ENCODE measurements around the gene ERCC2. TPM values are rescaled to one million over a fixed set of nuclear protein-coding genes. Genes with fewer than 3 reads are reported as not detected.
"Not testable (repeated sequence)": the region's sequence is repeated elsewhere in the genome, so short reads cannot be mapped to it uniquely, and the experiment has no call there.

Gene ERCC2
- total and polyA plus RNA-seq, 2 donors, result 5.0 to 14.2 TPM

- H3K4me1 ChIP-seq (ENCODE audit: control insufficient read depth in 2 of 2, insufficient read depth in 2 of 2, low read length in 2 of 2), result peaks cover 20 to 35% of the 10 kb centered on the region in 2 donors
- H3K27me3 ChIP-seq (ENCODE audit: control insufficient read depth in 2 of 2, insufficient read depth in 1 of 2, low read length in 1 of 2), result peaks cover 0 to 35% of the 10 kb centered on the region in 2 donors
- no peaks in the 10 kb centered on the region for H3K9me3 ChIP-seq (ENCODE audit: control insufficient read depth in 2 of 2, insufficient read depth in 1 of 2, low read length in 1 of 2)
- H3K4me3 ChIP-seq (ENCODE audit: low read length in 2 of 2), result no peak overlapping the region
- no peaks in the 10 kb centered on the region for H3K36me3 ChIP-seq (ENCODE audit: control insufficient read depth in 2 of 2, insufficient read depth in 2 of 2, low read length in 1 of 2)
- WGBS, result 94% methylated on average over 12 of the region's 12 CpGs
- DNase-seq (ENCODE audit: low read depth in 6 of 9, low spot score in 9 of 9), result no peak
- H3K27ac ChIP-seq (ENCODE audit: low read depth in 1 of 2, low read length in 1 of 2), result no peak overlapping the region
Observed at GRCh38 chr19:45320997-45321775, 49.2 kb downstream of the ERCC2 start.

GRCh38 chr19:45315304-45315703 lies 55.1 kb downstream of the ERCC2 start:
- 73% methylated on average over 21 of the region's 21 CpGs for whole genome bisulfite sequencing

DNA sequence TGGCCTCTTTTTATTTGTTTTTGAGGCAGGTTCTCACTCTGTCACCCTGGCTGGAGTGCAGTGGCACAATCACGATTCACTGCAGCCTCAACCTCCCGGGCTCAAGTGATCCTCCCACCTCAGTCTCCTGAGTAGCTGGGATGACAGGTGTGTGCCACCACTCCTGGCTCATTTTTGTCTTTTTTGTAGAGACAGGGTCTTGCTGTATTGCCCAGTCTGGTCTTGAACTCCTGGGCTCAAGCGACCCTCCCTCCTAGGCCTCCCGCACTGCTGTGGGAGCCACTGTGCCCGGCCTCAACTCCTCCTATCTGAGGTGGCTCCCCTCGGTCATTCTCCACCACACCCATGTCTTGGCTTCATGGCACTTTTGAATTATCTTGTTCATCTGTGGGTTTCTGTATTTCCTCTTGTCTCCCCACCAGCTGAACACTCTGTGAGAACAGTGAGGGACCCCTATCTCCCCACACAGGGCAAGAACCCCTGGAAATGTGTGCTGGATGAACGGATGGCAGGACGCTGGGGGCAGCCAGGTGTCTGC lies 55.6 kb downstream of the ERCC2 start:
- Histone ChIP-seq H3K27ac (ENCODE audit: low read depth in 1 of 2, low read length in 1 of 2) (no peak overlapping the region), H3K36me3 (ENCODE audit: control insufficient read depth in 2 of 2, insufficient read depth in 2 of 2, low read length in 1 of 2) (no peaks in the 10 kb centered on the region), H3K4me3 (ENCODE audit: low read length in 2 of 2) (no peak overlapping the region), H3K4me1 (ENCODE audit: control insufficient read depth in 2 of 2, insufficient read depth in 2 of 2, low read length in 2 of 2) (peaks cover 0 to 5% of the 10 kb centered on the region in 2 donors), H3K9me3 (ENCODE audit: control insufficient read depth in 2 of 2, insufficient read depth in 1 of 2, low read length in 1 of 2) (no peaks in the 10 kb centered on the region), H3K27me3 (ENCODE audit: control insufficient read depth in 2 of 2, insufficient read depth in 1 of 2, low read length in 1 of 2) (peaks cover 0 to 19% of the 10 kb centered on the region in 2 donors)
- DNase-seq (ENCODE audit: low read depth in 6 of 9, low spot score in 9 of 9), result no peak
- WGBS, result 77% methylated on average over 8 of the region's 8 CpGs

More at GRCh38 chr19:45315304-45315703, 55.1 kb downstream of the ERCC2 start:
- Histone ChIP-seq H3K27me3 (ENCODE audit: control insufficient read depth in 2 of 2, insufficient read depth in 1 of 2, low read length in 1 of 2) (peaks cover 0 to 19% of the 10 kb centered on the region in 2 donors), H3K27ac (ENCODE audit: low read depth in 1 of 2, low read length in 1 of 2) (no peak overlapping the region), H3K36me3 (ENCODE audit: control insufficient read depth in 2 of 2, insufficient read depth in 2 of 2, low read length in 1 of 2) (no peaks in the 10 kb centered on the region), H3K4me3 (ENCODE audit: low read length in 2 of 2) (no peak overlapping the region), H3K4me1 (ENCODE audit: control insufficient read depth in 2 of 2, insufficient read depth in 2 of 2, low read length in 2 of 2) (peaks cover 0 to 5% of the 10 kb centered on the region in 2 donors), H3K9me3 (ENCODE audit: control insufficient read depth in 2 of 2, insufficient read depth in 1 of 2, low read length in 1 of 2) (no peaks in the 10 kb centered on the region)
- no peak for DNase-seq (ENCODE audit: low read depth in 6 of 9, low spot score in 9 of 9)

DNA sequence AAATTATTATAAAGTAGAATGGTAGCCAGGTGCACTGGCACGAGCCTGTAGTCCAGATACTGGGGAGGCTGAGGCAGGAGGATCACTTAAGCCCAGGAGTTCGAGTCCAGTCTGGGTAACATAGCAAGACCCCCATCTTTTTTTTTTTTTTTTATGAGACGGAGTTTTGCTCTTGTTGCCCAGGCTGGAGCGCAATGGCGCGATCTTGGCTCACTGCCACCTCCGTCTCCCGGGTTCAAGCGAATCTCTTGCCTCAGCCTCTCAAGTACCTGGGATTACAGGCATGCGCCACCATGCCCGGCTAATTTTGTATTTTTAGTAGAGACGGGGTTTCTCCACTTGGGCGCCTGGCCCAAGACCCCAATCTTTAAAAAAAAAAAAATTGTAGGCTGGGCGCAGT lies 58.1 kb downstream of the ERCC2 start:
- H3K36me3 ChIP-seq (ENCODE audit: control insufficient read depth in 2 of 2, insufficient read depth in 2 of 2, low read length in 1 of 2); H3K27ac ChIP-seq (ENCODE audit: low read depth in 1 of 2, low read length in 1 of 2); DNase-seq (ENCODE audit: low read depth in 6 of 9, low spot score in 9 of 9); H3K4me1 ChIP-seq (ENCODE audit: control insufficient read depth in 2 of 2, insufficient read depth in 2 of 2, low read length in 2 of 2); H3K4me3 ChIP-seq (ENCODE audit: low read length in 2 of 2); H3K9me3 ChIP-seq (ENCODE audit: control insufficient read depth in 2 of 2, insufficient read depth in 1 of 2, low read length in 1 of 2): not testable (repeated sequence)
- WGBS, result 93% methylated on average over 14 of the region's 14 CpGs
- H3K27me3 ChIP-seq (ENCODE audit: control insufficient read depth in 2 of 2, insufficient read depth in 1 of 2, low read length in 1 of 2), result peaks cover 0 to 16% of the 10 kb centered on the region in 2 donors

DNA sequence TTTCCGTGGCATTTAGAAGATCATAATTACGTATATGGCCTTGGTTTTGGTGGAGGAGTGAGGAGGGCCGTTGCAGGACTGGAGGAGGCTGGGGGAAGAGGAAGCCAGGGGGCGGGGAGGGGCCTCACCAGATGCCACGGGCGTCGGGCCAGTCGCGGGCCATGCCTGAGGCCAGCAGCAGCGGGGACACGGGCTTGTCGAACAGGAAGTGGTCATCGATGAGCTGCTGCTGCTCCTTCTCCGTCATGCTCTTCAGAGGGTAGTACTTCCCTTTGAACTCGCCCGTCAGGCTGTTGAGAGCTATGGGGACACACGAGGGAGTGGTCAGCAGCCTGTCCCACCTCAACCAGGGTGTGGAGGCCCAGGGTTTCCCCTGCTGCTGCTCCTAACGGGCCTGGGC lies 58.8 kb downstream of the ERCC2 start:
- peaks cover 0 to 5% of the 10 kb centered on the region in 2 donors for H3K4me1 ChIP-seq (ENCODE audit: control insufficient read depth in 2 of 2, insufficient read depth in 2 of 2, low read length in 2 of 2)
- H3K4me3 ChIP-seq (ENCODE audit: low read length in 2 of 2), result no peak overlapping the region
- DNase-seq (ENCODE audit: low read depth in 6 of 9, low spot score in 9 of 9), result no peak
- no peak overlapping the region for H3K27ac ChIP-seq (ENCODE audit: low read depth in 1 of 2, low read length in 1 of 2)
- WGBS, result 33% methylated on average over 18 of the region's 18 CpGs
- peaks cover 0 to 4% of the 10 kb centered on the region in 2 donors for H3K9me3 ChIP-seq (ENCODE audit: control insufficient read depth in 2 of 2, insufficient read depth in 1 of 2, low read length in 1 of 2)
- no peaks in the 10 kb centered on the region for H3K36me3 ChIP-seq (ENCODE audit: control insufficient read depth in 2 of 2, insufficient read depth in 2 of 2, low read length in 1 of 2)
- peaks cover 0 to 14% of the 10 kb centered on the region in 2 donors for H3K27me3 ChIP-seq (ENCODE audit: control insufficient read depth in 2 of 2, insufficient read depth in 1 of 2, low read length in 1 of 2)

GRCh38 chr19:45309322-45309721 lies 61.1 kb downstream of the ERCC2 start:
- H3K36me3 ChIP-seq (ENCODE audit: control insufficient read depth in 2 of 2, insufficient read depth in 2 of 2, low read length in 1 of 2); H3K4me1 ChIP-seq (ENCODE audit: control insufficient read depth in 2 of 2, insufficient read depth in 2 of 2, low read length in 2 of 2); H3K4me3 ChIP-seq (ENCODE audit: low read length in 2 of 2); H3K27ac ChIP-seq (ENCODE audit: low read depth in 1 of 2, low read length in 1 of 2); H3K27me3 ChIP-seq (ENCODE audit: control insufficient read depth in 2 of 2, insufficient read depth in 1 of 2, low read length in 1 of 2); DNase-seq (ENCODE audit: low read depth in 6 of 9, low spot score in 9 of 9); H3K9me3 ChIP-seq (ENCODE audit: control insufficient read depth in 2 of 2, insufficient read depth in 1 of 2, low read length in 1 of 2): not testable (repeated sequence)
- 98% methylated on average over 8 of the region's 8 CpGs for WGBS

GRCh38 chr19:45307361-45307760 lies 63.0 kb downstream of the ERCC2 start:
- Histone ChIP-seq H3K27me3 (ENCODE audit: control insufficient read depth in 2 of 2, insufficient read depth in 1 of 2, low read length in 1 of 2) (no peaks in the 10 kb centered on the region), H3K36me3 (ENCODE audit: control insufficient read depth in 2 of 2, insufficient read depth in 2 of 2, low read length in 1 of 2) (no peaks in the 10 kb centered on the region), H3K4me3 (ENCODE audit: low read length in 2 of 2) (no peak overlapping the region), H3K27ac (ENCODE audit: low read depth in 1 of 2, low read length in 1 of 2) (no peak overlapping the region), H3K4me1 (ENCODE audit: control insufficient read depth in 2 of 2, insufficient read depth in 2 of 2, low read length in 2 of 2) (no peaks in the 10 kb centered on the region), H3K9me3 (ENCODE audit: control insufficient read depth in 2 of 2, insufficient read depth in 1 of 2, low read length in 1 of 2) (peaks cover 0 to 4% of the 10 kb centered on the region in 2 donors)
- WGBS, result 91% methylated on average over 19 of the region's 19 CpGs
- DNase-seq (ENCODE audit: low read depth in 6 of 9, low spot score in 9 of 9), result no peak

GRCh38 chr19:45306518-45307027 lies 63.8 kb downstream of the ERCC2 start:
- Histone ChIP-seq H3K4me3 (ENCODE audit: low read length in 2 of 2) (no peak overlapping the region), H3K27me3 (ENCODE audit: control insufficient read depth in 2 of 2, insufficient read depth in 1 of 2, low read length in 1 of 2) (no peaks in the 10 kb centered on the region), H3K4me1 (ENCODE audit: control insufficient read depth in 2 of 2, insufficient read depth in 2 of 2, low read length in 2 of 2) (no peaks in the 10 kb centered on the region), H3K27ac (ENCODE audit: low read depth in 1 of 2, low read length in 1 of 2) (no peak overlapping the region), H3K9me3 (ENCODE audit: control insufficient read depth in 2 of 2, insufficient read depth in 1 of 2, low read length in 1 of 2) (peaks cover 0 to 4% of the 10 kb centered on the region in 2 donors), H3K36me3 (ENCODE audit: control insufficient read depth in 2 of 2, insufficient read depth in 2 of 2, low read length in 1 of 2) (no peaks in the 10 kb centered on the region)
- DNase-seq (ENCODE audit: low read depth in 6 of 9, low spot score in 9 of 9), result peak in 1 of 9 donors; percentile 7
- WGBS, result 83% methylated on average over 18 of the region's 18 CpGs

GRCh38 chr19:45306040-45306439 lies 64.3 kb downstream of the ERCC2 start:
- 76% methylated on average over 9 of the region's 9 CpGs for WGBS
- Histone ChIP-seq H3K4me1 (ENCODE audit: control insufficient read depth in 2 of 2, insufficient read depth in 2 of 2, low read length in 2 of 2) (no peaks in the 10 kb centered on the region), H3K27ac (ENCODE audit: low read depth in 1 of 2, low read length in 1 of 2) (no peak overlapping the region), H3K4me3 (ENCODE audit: low read length in 2 of 2) (no peak overlapping the region), H3K36me3 (ENCODE audit: control insufficient read depth in 2 of 2, insufficient read depth in 2 of 2, low read length in 1 of 2) (no peaks in the 10 kb centered on the region), H3K9me3 (ENCODE audit: control insufficient read depth in 2 of 2, insufficient read depth in 1 of 2, low read length in 1 of 2) (peaks cover 0 to 4% of the 10 kb centered on the region in 2 donors), H3K27me3 (ENCODE audit: control insufficient read depth in 2 of 2, insufficient read depth in 1 of 2, low read length in 1 of 2) (no peaks in the 10 kb centered on the region)
- no peak for DNase-seq (ENCODE audit: low read depth in 6 of 9, low spot score in 9 of 9)
